HK-2 (cell line): Measurements from ENCODE around the gene ATF2.

Experiments
- DNase-seq: peaks from one replicate; pipeline ENCODE4 v3.0.0-alpha.2; 2018; ENCODE audit not compliant: unreplicated experiment

The ATF2 gene

DNA sequence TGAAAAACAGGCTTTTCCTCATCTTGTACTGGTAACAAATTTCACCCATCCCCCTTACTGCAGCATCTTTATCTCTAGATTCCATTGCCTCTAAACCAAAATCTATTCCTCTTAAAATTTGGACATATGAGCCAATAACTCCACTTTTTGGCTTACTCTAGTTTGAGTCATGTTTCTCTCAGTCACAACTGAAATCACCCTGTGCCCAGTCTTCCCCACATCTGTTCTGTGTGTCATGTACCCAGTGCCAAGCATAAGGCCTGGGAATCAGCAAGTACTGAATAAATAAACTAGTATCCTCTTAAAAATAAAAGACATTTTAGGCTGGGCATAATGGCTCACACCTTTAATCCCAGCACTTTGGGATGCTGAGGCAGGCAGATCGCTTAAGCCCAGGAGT is 142.1 kb downstream of the ATF2 start:
- DNase-seq = no peak

DNA sequence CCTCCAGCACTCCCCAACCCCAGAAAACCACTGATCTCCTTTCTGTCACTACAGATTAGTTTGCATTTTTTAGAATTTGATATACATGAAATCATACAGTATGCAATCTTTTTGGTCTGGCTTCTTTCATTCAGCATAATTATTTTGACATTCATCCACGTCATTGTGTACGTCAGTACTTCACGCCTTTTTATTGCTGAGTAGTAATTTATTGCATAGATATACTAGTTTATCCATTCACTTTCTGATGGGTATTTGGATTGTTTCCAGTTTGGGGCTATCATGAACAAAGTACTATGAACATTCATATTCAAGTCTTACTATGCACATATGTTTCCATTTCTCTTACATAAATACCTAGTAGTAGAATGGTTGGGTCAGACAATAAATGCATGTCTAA is 142.8 kb downstream of the ATF2 start:
- no peak for DNase-seq

DNA sequence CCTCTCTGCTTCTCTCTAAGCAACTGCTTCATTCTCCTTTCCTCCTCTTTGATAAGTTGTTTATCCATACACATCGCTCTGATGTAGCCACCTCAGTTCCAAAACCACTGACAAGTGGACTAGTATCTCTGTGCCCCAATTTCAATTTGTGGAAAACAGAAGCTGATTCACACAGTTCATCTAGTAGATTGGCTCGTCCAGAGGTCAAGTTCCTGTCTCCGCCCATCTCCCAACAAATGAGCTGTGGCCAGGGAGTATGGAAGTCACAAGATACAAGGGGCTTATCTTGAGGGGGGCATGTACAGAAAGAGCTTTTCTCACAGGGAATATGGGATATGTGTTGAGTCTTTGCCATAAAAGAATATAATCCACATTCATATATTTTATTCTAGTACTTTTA is 145.1 kb downstream of the ATF2 start:
- no peak for DNase-seq
